HepG2 (cell line): Measurements from ENCODE around the gene ZNRF3. TPM values are rescaled to one million over a fixed set of nuclear protein-coding genes. Genes with fewer than 3 reads are reported as not detected.

Source experiments
- ATAC-seq: fragments of 200-7000 bp; cut with Tn5 transposase; 3 replicates; pipeline ENCODE4 v1.9.1; 2020; ENCODE audit warnings: mild to moderate bottlenecking, moderate library complexity
- BruUV-seq: library from RNA; stranded (reverse); fragments of 400-500 nt; replicated peaks from 2 replicates; lab custom pipeline; 2021; lab: Mats Ljungman, UMichigan
- CTCF ChIA-PET: fragments of 300-600 bp; formaldehyde crosslinking; extraction: SDS; loops from one replicate; lab custom pipeline; 2021; ENCODE audit warnings: low total read pairs, inconsistent platforms, low intra/inter-chr PET ratio; lab: Yijun Ruan, JAX
- POLR2A ChIA-PET: fragments of 350-600 bp; sonication (Branson Sonifier 250); formaldehyde crosslinking; loops from one replicate; lab custom pipeline; 2020; ENCODE audit warnings: antibody characterized with exemption, inconsistent platforms; lab: Yijun Ruan, JAX
- DNase-seq: peaks from one replicate; pipeline ENCODE4 v3.0.0-alpha.2; 2015; ENCODE audit warnings: low spot score
- FAIRE-seq: peaks from 3 replicates; lab custom pipeline; 2011; peaks lifted over from hg19 to GRCh38; lab: Jason Lieb, UNC
- H2AFZ ChIP-seq: one replicate; pipeline ENCODE4 v1.6.1; 2011; ENCODE audit warnings: low read length, inconsistent platforms
- H3K27ac ChIP-seq: fragments of 300-600 bp; 3 replicates; pipeline ENCODE4 v1.8.0; 2011; ENCODE audit warnings: mixed run types, mild to moderate bottlenecking, mixed read lengths, low read length, inconsistent platforms; ENCODE audit not compliant: insufficient read depth; ENCODE audit errors: extremely low read length
- H3K27me3 ChIP-seq, 2 experiments: fragments of 200-600 bp in 1 of 2; 2 replicates in 1 of 2; 3 replicates in 1 of 2; pipeline versions ENCODE4 v1.6.0 to v1.8.0; 2011; ENCODE audit warnings: low read length in 2 of 2, mild to moderate bottlenecking in 2 of 2, moderate library complexity in 2 of 2, inconsistent platforms in 1 of 2; ENCODE audit not compliant: insufficient read depth in 2 of 2, control insufficient read depth in 1 of 2
- H3K36me3 ChIP-seq, 2 experiments: fragments of 200-600 bp in 1 of 2; replicated peaks in 1 of 2; 2 replicates in 1 of 2; 3 replicates in 1 of 2; pipeline versions ENCODE4 v1.5.1 to v1.8.0; 2011; ENCODE audit warnings: low read length in 2 of 2, inconsistent platforms in 1 of 2; ENCODE audit not compliant: insufficient read depth in 2 of 2, control insufficient read depth in 1 of 2
- H3K4me1 ChIP-seq: 2 replicates; pipeline ENCODE4 v1.5.1; 2012; ENCODE audit warnings: low read length, inconsistent platforms; ENCODE audit not compliant: insufficient read depth
- H3K4me2 ChIP-seq: 2 replicates; pipeline ENCODE4 v1.6.0; 2011; ENCODE audit warnings: low read depth, low read length, inconsistent platforms
- H3K4me3 ChIP-seq, 3 experiments: fragments of 200-600 bp in 1 of 3; sonication (generic), shearing (Covaris generic) in 1 of 3; replicated peaks in 1 of 3; 2 replicates each; pipeline ENCODE4 v1.5.1; 2011 to 2016; ENCODE audit warnings: low read length in 3 of 3, inconsistent platforms in 2 of 3, low read depth in 2 of 3, mild to moderate bottlenecking in 2 of 3, control low read depth in 1 of 3, mixed read lengths in 1 of 3; ENCODE audit not compliant: insufficient read depth in 1 of 3
- H3K79me2 ChIP-seq: one replicate; pipeline ENCODE4 v1.6.1; 2011; ENCODE audit warnings: low read length, inconsistent platforms; ENCODE audit not compliant: insufficient read depth
- H3K9ac ChIP-seq: 2 replicates; pipeline ENCODE4 v1.6.0; 2011; ENCODE audit warnings: mild to moderate bottlenecking, low read depth, low read length, inconsistent platforms; ENCODE audit not compliant: insufficient read depth
- H3K9me3 ChIP-seq: 2 replicates; pipeline ENCODE4 v1.5.1; 2012; ENCODE audit warnings: mild to moderate bottlenecking, low read length
- H4K20me1 ChIP-seq: 2 replicates; pipeline ENCODE4 v1.6.0; 2011; ENCODE audit warnings: inconsistent platforms, mild to moderate bottlenecking, low read length, moderate library complexity; ENCODE audit not compliant: insufficient read depth
- ARNT2 ChIP-seq: sonication (generic); formaldehyde crosslinking; IDR thresholded peaks from 2 replicates; pipeline ENCODE4 v1.8.0; 2022; ENCODE audit warnings: mild to moderate bottlenecking, low read depth, missing genetic modification reagents, moderate library complexity
- MAF1 ChIP-seq: sonication (generic); formaldehyde crosslinking; IDR thresholded peaks from 2 replicates; pipeline ENCODE4 v1.5.0; 2020; ENCODE audit warnings: missing genetic modification reagents, borderline replicate concordance
- POGZ ChIP-seq: sonication (generic); formaldehyde crosslinking; IDR thresholded peaks from 2 replicates; pipeline ENCODE4 v1.4.0; 2020; ENCODE audit warnings: mild to moderate bottlenecking, missing genetic modification reagents
- SAFB2 ChIP-seq: sonication (generic); formaldehyde crosslinking; IDR thresholded peaks from 2 replicates; pipeline ENCODE4 v1.5.1; 2020; ENCODE audit warnings: missing genetic modification reagents, low read depth, mild to moderate bottlenecking, borderline replicate concordance
- SNAPC2 ChIP-seq: sonication (generic); formaldehyde crosslinking; IDR thresholded peaks from 2 replicates; pipeline ENCODE4 v1.8.1; 2022; ENCODE audit warnings: mild to moderate bottlenecking, missing genetic modification reagents
- SOX6 ChIP-seq, 2 experiments: fragments of 450-650 bp in 1 of 2; sonication (generic) in 1 of 2; formaldehyde crosslinking in 1 of 2; IDR thresholded peaks; 2 replicates each; pipeline versions ENCODE4 v1.4.0 to v1.6.1; 2017 to 2020; ENCODE audit warnings: antibody characterized with exemption in 1 of 2, mild to moderate bottlenecking in 1 of 2, missing genetic modification reagents in 1 of 2
- ZBTB1 ChIP-seq: sonication (generic); formaldehyde crosslinking; IDR thresholded peaks from 2 replicates; pipeline ENCODE4 v1.4.0; 2020; ENCODE audit warnings: missing genetic modification reagents, borderline replicate concordance
- ZNF703 ChIP-seq: sonication (generic); formaldehyde crosslinking; IDR thresholded peaks from 2 replicates; pipeline ENCODE4 v1.5.1; 2020; ENCODE audit warnings: missing genetic modification reagents, mild to moderate bottlenecking, moderate library complexity, borderline replicate concordance
- WGBS: methylation state at CpG from one replicate; pipeline ENCODE4 v1.1.6; 2017; ENCODE audit warnings: low lambda C conversion rate; 5-methylcytosine and 5-hydroxymethylcytosine counted together
- in situ Hi-C: cut with HindIII; loops from 2 replicates; pipeline ENCODE4 v1.10.0; 2017; ENCODE audit warnings: low pct_unique_long_range_greater_than_20kb; ENCODE audit not compliant: extremely low pct_ligation_motif_present
- intact Hi-C: fragments of 100-400 bp; cut with micrococcal nuclease; formaldehyde crosslinking; loops from one replicate; pipeline ENCODE4 v1.10.0; 2022; ENCODE audit not compliant: unreplicated experiment
- polyA plus RNA-seq, 8 experiments: library from polyadenylated mRNA; depleted of rRNA in 3 of 8; stranded (reverse) in 7 of 8; unstranded in 1 of 8; fragments of >200 nt; fragmentation: Illumina TruSeq in 4 of 8; extraction: Trizol in 4 of 8; gene quantifications; 2 replicates each; pipeline versions ENCODE4 v1.2.1 to v1.2.3, GENCODE V29; 2011 to 2016; ENCODE audit warnings: low read depth in 4 of 8, missing spikeins in 1 of 8, mixed read lengths in 1 of 8; ENCODE audit not compliant: insufficient read depth in 1 of 8
- total RNA-seq, 5 experiments: library from RNA; depleted of rRNA; stranded (reverse); fragments of >200 nt; fragmentation: Illumina TruSeq; extraction: Trizol; gene quantifications; 2 replicates each; pipeline ENCODE4 v1.2.3, GENCODE V29; 2016; ENCODE audit warnings: low read depth in 1 of 5
- TF ChIP-seq, protein P1 (sequence below): sonication (generic); formaldehyde crosslinking; IDR thresholded peaks from 2 replicates; pipeline ENCODE4 v1.5.0; 2020; ENCODE audit warnings: missing genetic modification reagents
- TF ChIP-seq, protein P2 (sequence below), 2 experiments: sonication (generic) in 1 of 2; formaldehyde crosslinking in 1 of 2; IDR thresholded peaks; 2 replicates each; pipeline versions ENCODE4 v1.5.1 to v1.6.1; 2011 to 2020; ENCODE audit warnings: borderline replicate concordance in 1 of 2, low read depth in 1 of 2, low read length in 1 of 2, mild to moderate bottlenecking in 1 of 2, missing genetic modification reagents in 1 of 2, moderate library complexity in 1 of 2

Gene ZNRF3
- total and polyA plus RNA-seq, 2 of the 13 experiments (the other 11 are each of a cell fraction or from before 2014, with no cell fraction given): 20.3 to 36.7 TPM

DNA sequence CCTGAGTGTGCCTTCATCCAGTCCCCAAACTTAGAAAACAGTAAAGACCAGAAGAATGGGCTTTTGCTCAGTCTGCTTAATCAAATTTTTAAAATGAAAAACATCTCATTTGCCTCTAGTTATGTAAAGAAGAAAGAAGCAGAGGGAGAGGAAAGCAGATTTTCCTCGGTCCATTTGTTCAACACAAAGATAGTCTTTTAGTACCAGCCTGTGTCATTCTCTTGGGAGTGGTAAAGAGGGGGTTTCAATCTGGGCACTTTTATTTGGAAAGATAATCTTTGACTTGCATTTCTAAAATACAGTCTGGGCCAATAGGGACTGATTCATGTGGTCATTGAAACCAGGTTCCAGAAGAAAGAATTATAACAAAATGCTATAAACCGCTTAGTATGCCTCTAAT, 218.9 kb downstream of the ZNRF3 start:
- Histone ChIP-seq H3K9me3 (no peaks in the 10 kb centered on the region), H2AFZ (no peak overlapping the region), H3K4me3 (no peak overlapping the region), H3K27me3 (no peaks in the 10 kb centered on the region), H3K79me2 (no peaks in the 10 kb centered on the region), H4K20me1 (no peaks in the 10 kb centered on the region), H3K4me1 (peaks cover 7% of the 10 kb centered on the region), H3K9ac (no peak overlapping the region), H3K36me3 (no peaks in the 10 kb centered on the region; a peak in 1 of 5 replicates), H3K27ac (no peak overlapping the region), H3K4me2 (no peak overlapping the region)
- intact Hi-C loops (no loop called here), in situ Hi-C loops (no loop called here)
- ChIA-PET POLR2A (no interaction called here), CTCF (no interaction called here)
- DNase-seq: no peak
- TF ChIP-seq SOX6 (IDR thresholded peaks at IDR 0.05) (no peak), SOX6 (CRISPR knock-in tag; IDR thresholded peaks at IDR 0.05) (no peak), MAF1 (CRISPR knock-in tag) (no peak)
- no peak for ATAC-seq
- 97% methylated on average over 2 of the region's 2 CpGs for WGBS
- FAIRE-seq: no peak
- BruUV-seq: no TSS peak

DNA sequence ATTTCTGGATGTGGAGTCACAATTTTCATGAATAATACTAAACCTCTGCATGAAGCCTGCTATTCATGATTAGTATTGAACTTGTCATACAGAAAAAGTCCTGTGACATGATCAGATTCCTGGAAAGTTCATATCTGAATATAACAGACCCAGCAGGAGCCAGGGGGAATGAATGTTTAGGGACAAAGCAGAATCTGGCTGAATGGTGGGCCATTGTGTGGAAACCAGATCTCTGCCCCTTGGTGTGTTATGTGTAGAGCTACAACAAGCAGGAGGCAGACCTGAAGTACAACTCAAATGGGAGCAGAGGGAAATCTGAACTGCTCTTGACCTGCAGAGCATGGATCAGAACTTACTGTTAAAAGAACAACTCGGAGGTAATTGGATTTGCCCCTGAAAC, 219.7 kb downstream of the ZNRF3 start:
- H2AFZ ChIP-seq: no peak overlapping the region
- ATAC-seq (no peak), DNase-seq (no peak), FAIRE-seq (no peak)
- in situ Hi-C loops: no loop called here
- H3K36me3 ChIP-seq: no peaks in the 10 kb centered on the region; a peak in 1 of 5 replicates
- no TSS peak for BruUV-seq
- H3K27ac ChIP-seq: no peak overlapping the region
- ChIA-PET POLR2A (no interaction called here), CTCF (no interaction called here)
- H3K4me3 ChIP-seq: no peak overlapping the region
- no peaks in the 10 kb centered on the region for H4K20me1 ChIP-seq
- no peaks in the 10 kb centered on the region for H3K4me1 ChIP-seq
- 100% methylated on average over 1 of the region's 1 CpG for WGBS
- no peak overlapping the region for H3K9ac ChIP-seq
- no peaks in the 10 kb centered on the region for H3K27me3 ChIP-seq
- H3K79me2 ChIP-seq: no peaks in the 10 kb centered on the region
- no peak overlapping the region for H3K4me2 ChIP-seq
- H3K9me3 ChIP-seq: no peaks in the 10 kb centered on the region
- TF ChIP-seq POGZ (CRISPR knock-in tag) (no peak), ZBTB1 (CRISPR knock-in tag) (no peak), ARNT2 (CRISPR knock-in tag) (no peak), ZNF703 (no peak), SAFB2 (CRISPR knock-in tag) (no peak), SNAPC2 (CRISPR knock-in tag) (no peak)
- TF ChIP-seq, protein P1, sequence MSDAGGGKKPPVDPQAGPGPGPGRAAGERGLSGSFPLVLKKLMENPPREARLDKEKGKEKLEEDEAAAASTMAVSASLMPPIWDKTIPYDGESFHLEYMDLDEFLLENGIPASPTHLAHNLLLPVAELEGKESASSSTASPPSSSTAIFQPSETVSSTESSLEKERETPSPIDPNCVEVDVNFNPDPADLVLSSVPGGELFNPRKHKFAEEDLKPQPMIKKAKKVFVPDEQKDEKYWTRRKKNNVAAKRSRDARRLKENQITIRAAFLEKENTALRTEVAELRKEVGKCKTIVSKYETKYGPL (CRISPR knock-in tag): no peak
- TF ChIP-seq, protein P2, sequence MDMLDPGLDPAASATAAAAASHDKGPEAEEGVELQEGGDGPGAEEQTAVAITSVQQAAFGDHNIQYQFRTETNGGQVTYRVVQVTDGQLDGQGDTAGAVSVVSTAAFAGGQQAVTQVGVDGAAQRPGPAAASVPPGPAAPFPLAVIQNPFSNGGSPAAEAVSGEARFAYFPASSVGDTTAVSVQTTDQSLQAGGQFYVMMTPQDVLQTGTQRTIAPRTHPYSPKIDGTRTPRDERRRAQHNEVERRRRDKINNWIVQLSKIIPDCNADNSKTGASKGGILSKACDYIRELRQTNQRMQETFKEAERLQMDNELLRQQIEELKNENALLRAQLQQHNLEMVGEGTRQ (IDR thresholded peaks at IDR 0.05; ENCODE audit: low read depth, low read length): no peak
- TF ChIP-seq, protein P2 (CRISPR knock-in tag; IDR thresholded peaks at IDR 0.05; ENCODE audit: borderline replicate concordance): no peak
- TF ChIP-seq, all 625 proteins: peak for 0
- intact Hi-C loops: no loop called here
